ENCODE measurements around the gene KIT. TPM values are rescaled to one million over a fixed set of nuclear protein-coding genes. Genes with fewer than 3 reads are reported as not detected.

Gene KIT
- total and polyA plus RNA-seq, 2 donors (not counting 1 experiment from before 2014, with no cell fraction given) = 0.01 TPM; not detected in 1

- peaks cover 7% of the 10 kb centered on the region for H3K27me3 Mint-ChIP-seq
Observed at GRCh38 chr4:54625391-54625790, 32.4 kb upstream of the KIT start.

DNA sequence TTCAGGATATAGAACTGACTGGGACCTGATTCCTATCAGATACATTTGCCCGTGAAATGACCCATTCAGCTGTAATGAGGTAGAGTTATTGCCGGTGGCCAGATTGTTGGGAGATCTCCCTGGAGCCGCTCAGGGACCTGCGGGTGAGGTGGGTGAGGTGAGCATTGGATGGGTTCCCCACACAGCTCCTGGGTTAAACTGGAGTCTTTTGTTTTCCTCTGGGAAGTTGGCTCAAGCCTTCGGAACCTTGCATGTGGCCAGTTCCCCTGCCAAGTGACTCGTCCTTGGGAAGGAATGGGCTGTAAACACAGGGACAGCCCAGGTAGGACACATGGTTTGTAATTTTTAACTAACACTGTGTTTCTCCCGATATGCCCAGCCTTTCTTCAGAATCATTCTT is 31.6 kb upstream of the KIT start:
- H3K79me2 ChIP-seq (ENCODE audit: control insufficient read depth, insufficient read depth, low read length) = no peaks in the 10 kb centered on the region
- H2AFZ ChIP-seq (ENCODE audit: insufficient read depth, low read depth, low read length, poor library complexity, severe bottlenecking) = no peak overlapping the region
- no peaks in the 10 kb centered on the region for H4K20me1 ChIP-seq (ENCODE audit: control insufficient read depth, insufficient read depth, low read length, poor library complexity, severe bottlenecking)
- no peaks in the 10 kb centered on the region for H3K9me3 ChIP-seq (ENCODE audit: control extremely low read depth in 1 of 3, control insufficient read depth in 2 of 3, insufficient read depth in 1 of 3, low read length in 2 of 3)
- H3K27me3 ChIP-seq (replicated peaks in 1 of 4; ENCODE audit: control extremely low read depth in 1 of 4, control insufficient read depth in 3 of 4, insufficient read depth in 4 of 4, low read length in 3 of 4) = peaks cover 0 to 8% (median 0%) of the 10 kb centered on the region in 4 experiments
- Mint-ChIP-seq H3K4me1 (no peaks in the 10 kb centered on the region), H3K9me3 (ENCODE audit: insufficient read depth) (no peaks in the 10 kb centered on the region), H3K27ac (no peak overlapping the region), H3K27me3 (peaks cover 7% of the 10 kb centered on the region), H3K4me3 (no peak overlapping the region)
- DNase-seq = no peak
- no peaks in the 10 kb centered on the region for H3K36me3 ChIP-seq (replicated peaks in 1 of 2; ENCODE audit: control extremely low read depth in 1 of 2, control insufficient read depth in 1 of 2, extremely low read depth in 1 of 2, insufficient read depth in 2 of 2, low read length in 1 of 2)
- H3K4me3 ChIP-seq (ENCODE audit: control extremely low read depth in 1 of 5, extremely low read depth in 1 of 5, insufficient read depth in 1 of 5, low read depth in 2 of 5, low read length in 4 of 5) = no peak overlapping the region
- ChIA-PET CTCF (no interaction called here), POLR2A (no interaction called here)
- H3K4me2 ChIP-seq (replicated peaks; ENCODE audit: low read depth, low read length, poor library complexity, severe bottlenecking) = no peak overlapping the region
- ATAC-seq (ENCODE audit: low read depth) = no peak
- intact Hi-C loops (cut with micrococcal nuclease) = no loop called here
- no peaks in the 10 kb centered on the region for H3K4me1 ChIP-seq (ENCODE audit: control insufficient read depth in 2 of 2, insufficient read depth in 2 of 2, low read length in 2 of 2)
- no peak overlapping the region for H3K9ac ChIP-seq (ENCODE audit: low read length)
- no peak overlapping the region for H3K27ac ChIP-seq (ENCODE audit: low read length in 2 of 2)
- WGBS (ENCODE audit: insufficient coverage) = 90% methylated on average over 5 of the region's 7 CpGs
- TF ChIP-seq CTCF (IDR thresholded peaks at IDR 0.05) (no peak), EZH2 (IDR thresholded peaks at IDR 0.05; ENCODE audit: borderline replicate concordance, insufficient read depth, low read depth, low read length, poor library complexity, severe bottlenecking) (no peak)

More at GRCh38 chr4:54625391-54625790, 32.4 kb upstream of the KIT start:
- Histone ChIP-seq H3K27ac (ENCODE audit: low read length in 2 of 2) (no peak overlapping the region), H3K9ac (ENCODE audit: low read length) (no peak overlapping the region), H3K79me2 (ENCODE audit: control insufficient read depth, insufficient read depth, low read length) (no peaks in the 10 kb centered on the region), H3K27me3 (replicated peaks in 1 of 4; ENCODE audit: control extremely low read depth in 1 of 4, control insufficient read depth in 3 of 4, insufficient read depth in 4 of 4, low read length in 3 of 4) (peaks cover 0 to 8% (median 0%) of the 10 kb centered on the region in 4 experiments), H3K4me2 (replicated peaks; ENCODE audit: low read depth, low read length, poor library complexity, severe bottlenecking) (no peak overlapping the region), H3K9me3 (ENCODE audit: control extremely low read depth in 1 of 3, control insufficient read depth in 2 of 3, insufficient read depth in 1 of 3, low read length in 2 of 3) (no peaks in the 10 kb centered on the region), H3K4me3 (ENCODE audit: control extremely low read depth in 1 of 5, extremely low read depth in 1 of 5, insufficient read depth in 1 of 5, low read depth in 2 of 5, low read length in 4 of 5) (no peak overlapping the region), H3K4me1 (ENCODE audit: control insufficient read depth in 2 of 2, insufficient read depth in 2 of 2, low read length in 2 of 2) (no peaks in the 10 kb centered on the region), H2AFZ (ENCODE audit: insufficient read depth, low read depth, low read length, poor library complexity, severe bottlenecking) (no peak overlapping the region), H3K36me3 (replicated peaks in 1 of 2; ENCODE audit: control extremely low read depth in 1 of 2, control insufficient read depth in 1 of 2, extremely low read depth in 1 of 2, insufficient read depth in 2 of 2, low read length in 1 of 2) (no peaks in the 10 kb centered on the region), H4K20me1 (ENCODE audit: control insufficient read depth, insufficient read depth, low read length, poor library complexity, severe bottlenecking) (no peaks in the 10 kb centered on the region)
- ChIA-PET POLR2A (no interaction called here), CTCF (no interaction called here)
- H3K4me1 Mint-ChIP-seq = no peaks in the 10 kb centered on the region
- no CpG with 5 or more reads among the region's 2 CpGs for WGBS (ENCODE audit: insufficient coverage)
- H3K9me3 Mint-ChIP-seq (ENCODE audit: insufficient read depth) = no peaks in the 10 kb centered on the region
- no peak overlapping the region for H3K27ac Mint-ChIP-seq
- TF ChIP-seq EZH2 (IDR thresholded peaks at IDR 0.05; ENCODE audit: borderline replicate concordance, insufficient read depth, low read depth, low read length, poor library complexity, severe bottlenecking) (no peak), CTCF (IDR thresholded peaks at IDR 0.05) (no peak)
- no peak for DNase-seq
- no peak overlapping the region for H3K4me3 Mint-ChIP-seq
- intact Hi-C loops (cut with micrococcal nuclease) = no loop called here
- ATAC-seq (ENCODE audit: low read depth) = no peak
